ENCODE results near the gene FAM221B.

GRCh38 chr9:35845824-35846771, 17.6 kb upstream of the FAM221B start:
- TF ChIP-seq CTCF (IDR thresholded peaks at IDR 0.05) (no peak), POLR2A (IDR thresholded peaks at IDR 0.05) (no peak), EP300 (IDR thresholded peaks at IDR 0.05) (no peak)
